ENCODE results near the gene TMEM270. TPM values are rescaled to one million over a fixed set of nuclear protein-coding genes. Genes with fewer than 3 reads are reported as not detected.

The TMEM270 gene, protein sequence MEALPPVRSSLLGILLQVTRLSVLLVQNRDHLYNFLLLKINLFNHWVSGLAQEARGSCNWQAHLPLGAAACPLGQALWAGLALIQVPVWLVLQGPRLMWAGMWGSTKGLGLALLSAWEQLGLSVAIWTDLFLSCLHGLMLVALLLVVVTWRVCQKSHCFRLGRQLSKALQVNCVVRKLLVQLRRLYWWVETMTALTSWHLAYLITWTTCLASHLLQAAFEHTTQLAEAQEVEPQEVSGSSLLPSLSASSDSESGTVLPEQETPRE
- total RNA-seq (2013) = not detected
- polyA plus RNA-seq (not detected), polyA minus RNA-seq (not detected in 2 replicates), total RNA-seq (0 to 0.23 (median 0) reads per million in 11 experiments)

DNA sequence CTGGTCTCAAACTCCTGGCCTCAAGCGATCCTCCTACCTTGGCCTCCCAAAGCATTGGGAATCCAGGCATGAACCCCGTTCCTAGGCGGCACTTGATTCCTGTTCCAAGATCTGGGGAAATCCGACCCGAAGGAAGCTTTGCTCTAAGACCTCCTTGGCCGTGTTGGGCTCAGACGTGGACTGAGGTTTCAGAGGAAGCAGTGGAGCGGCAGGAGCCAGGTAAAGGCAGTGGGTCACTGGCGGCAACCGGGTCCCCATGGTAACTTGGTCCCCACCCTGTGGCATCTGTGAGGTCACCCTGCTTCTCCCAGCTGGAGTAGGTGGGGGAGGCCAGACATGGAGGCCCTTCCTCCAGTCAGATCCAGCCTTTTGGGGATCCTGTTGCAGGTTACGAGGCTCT is at the start of gene TMEM270:
TSS of gene TMEM270 (plus strand) at position 301 of the 400 bp plus-strand sequence. CDS start at position 337, 36 bp downstream.
- H3K36me3 Mint-ChIP-seq = no peaks in the 10 kb centered on the region
- Histone ChIP-seq H3K27me3 (ENCODE audit: control insufficient read depth in 2 of 2, insufficient read depth in 2 of 2, low read length in 2 of 2) (peaks cover 0 to 5% of the 10 kb centered on the region in 2 donors), H3K4me1 (ENCODE audit: control insufficient read depth in 1 of 2, insufficient read depth in 2 of 2, low read length in 2 of 2) (peaks cover under 1% of the 10 kb centered on the region in 2 donors), H3K4me3 (replicated peaks in 1 of 3; ENCODE audit: low read depth in 2 of 3, low read length in 3 of 3) (no peak within 1 kb of the TSS), H3K27ac (ENCODE audit: low read depth in 1 of 2, low read length in 2 of 2) (no peak within 1 kb of the TSS), H2AFZ (ENCODE audit: insufficient read depth, low read depth, low read length, poor library complexity, severe bottlenecking) (no peak within 1 kb of the TSS), H3K9ac (ENCODE audit: insufficient read depth, low read length, poor library complexity, severe bottlenecking) (no peak within 1 kb of the TSS), H3K4me2 (replicated peaks; ENCODE audit: extremely low read depth, low read length, poor library complexity, severe bottlenecking) (no peak within 1 kb of the TSS), H3K9me3 (replicated peaks in 1 of 2; ENCODE audit: control insufficient read depth in 1 of 2, insufficient read depth in 1 of 2, low read length in 2 of 2) (no peaks in the 10 kb centered on the region), H3K36me3 (replicated peaks in 1 of 2; ENCODE audit: control insufficient read depth in 1 of 2, insufficient read depth in 2 of 2, low read length in 2 of 2) (no peaks in the 10 kb centered on the region), H3K79me2 (ENCODE audit: insufficient read depth, low read length) (no peaks in the 10 kb centered on the region), H4K20me1 (ENCODE audit: insufficient read depth, low read length) (no peaks in the 10 kb centered on the region)
- peaks cover 15 to 31% (median 25%) of the 10 kb centered on the region in 3 donors for H3K27me3 Mint-ChIP-seq (ENCODE audit: low read depth in 3 of 3)
- no peak for DNase-seq
- 97% methylated on average over 10 of the region's 11 CpGs for WGBS (ENCODE audit: insufficient coverage)
- peaks cover 1% of the 10 kb centered on the region for H3K4me1 Mint-ChIP-seq
- peaks cover 0 to 3% (median 0%) of the 10 kb centered on the region in 7 donors for H3K9me3 Mint-ChIP-seq
- peak within 1 kb of the TSS in 1 of 7 donors; percentile 45 for H3K27ac Mint-ChIP-seq
- TF ChIP-seq, protein P1, sequence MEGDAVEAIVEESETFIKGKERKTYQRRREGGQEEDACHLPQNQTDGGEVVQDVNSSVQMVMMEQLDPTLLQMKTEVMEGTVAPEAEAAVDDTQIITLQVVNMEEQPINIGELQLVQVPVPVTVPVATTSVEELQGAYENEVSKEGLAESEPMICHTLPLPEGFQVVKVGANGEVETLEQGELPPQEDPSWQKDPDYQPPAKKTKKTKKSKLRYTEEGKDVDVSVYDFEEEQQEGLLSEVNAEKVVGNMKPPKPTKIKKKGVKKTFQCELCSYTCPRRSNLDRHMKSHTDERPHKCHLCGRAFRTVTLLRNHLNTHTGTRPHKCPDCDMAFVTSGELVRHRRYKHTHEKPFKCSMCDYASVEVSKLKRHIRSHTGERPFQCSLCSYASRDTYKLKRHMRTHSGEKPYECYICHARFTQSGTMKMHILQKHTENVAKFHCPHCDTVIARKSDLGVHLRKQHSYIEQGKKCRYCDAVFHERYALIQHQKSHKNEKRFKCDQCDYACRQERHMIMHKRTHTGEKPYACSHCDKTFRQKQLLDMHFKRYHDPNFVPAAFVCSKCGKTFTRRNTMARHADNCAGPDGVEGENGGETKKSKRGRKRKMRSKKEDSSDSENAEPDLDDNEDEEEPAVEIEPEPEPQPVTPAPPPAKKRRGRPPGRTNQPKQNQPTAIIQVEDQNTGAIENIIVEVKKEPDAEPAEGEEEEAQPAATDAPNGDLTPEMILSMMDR (IDR thresholded peaks at IDR 0.05) = no peak
- no peak within 1 kb of the TSS for H3K4me3 Mint-ChIP-seq
- intact Hi-C loops (cut with micrococcal nuclease) = loop anchor here in 1 of 2 donors (5.0 kb wide), 1 partner anchor 34 kb away; no protein-coding TSS in a partner anchor

DNA sequence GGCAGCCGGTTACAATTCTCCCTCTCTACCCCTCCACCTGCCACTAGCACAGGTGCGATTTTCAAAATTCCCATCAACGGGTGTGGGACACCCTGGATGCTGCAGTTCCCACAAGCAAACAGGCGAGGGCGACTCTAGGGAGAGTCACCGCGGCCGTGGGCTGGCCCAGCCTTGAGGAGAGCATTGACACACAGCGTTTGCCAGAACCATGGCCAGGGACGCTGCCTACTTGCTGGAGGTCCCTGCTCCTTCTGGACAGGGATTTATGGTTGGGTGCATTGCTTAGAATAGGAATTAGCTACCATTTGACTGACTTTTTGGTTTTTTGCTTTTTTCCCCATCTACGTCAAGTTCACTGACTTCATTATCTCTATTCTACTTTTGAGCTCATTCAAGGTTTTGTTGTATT is 49.2 kb upstream of the TMEM270 start:
- no peaks in the 10 kb centered on the region for H3K4me1 Mint-ChIP-seq
- no peaks in the 10 kb centered on the region for H3K36me3 Mint-ChIP-seq
- H3K9ac ChIP-seq (ENCODE audit: insufficient read depth, low read length, poor library complexity, severe bottlenecking) = no peak overlapping the region
- peaks cover 0 to 11% (median 5%) of the 10 kb centered on the region in 7 donors for H3K9me3 Mint-ChIP-seq
- no peak overlapping the region for H3K27ac ChIP-seq (ENCODE audit: low read depth in 1 of 2, low read length in 2 of 2)
- no peak overlapping the region for H3K4me2 ChIP-seq (replicated peaks; ENCODE audit: extremely low read depth, low read length, poor library complexity, severe bottlenecking)
- no peak overlapping the region for H2AFZ ChIP-seq (ENCODE audit: insufficient read depth, low read depth, low read length, poor library complexity, severe bottlenecking)
- no peaks in the 10 kb centered on the region for H3K4me1 ChIP-seq (ENCODE audit: control insufficient read depth in 1 of 2, insufficient read depth in 2 of 2, low read length in 2 of 2)
- H3K4me3 Mint-ChIP-seq = no peak overlapping the region
- H3K79me2 ChIP-seq (ENCODE audit: insufficient read depth, low read length) = no peaks in the 10 kb centered on the region
- H4K20me1 ChIP-seq (ENCODE audit: insufficient read depth, low read length) = no peaks in the 10 kb centered on the region
- H3K27me3 Mint-ChIP-seq (ENCODE audit: low read depth in 3 of 3) = peaks cover 9 to 15% (median 14%) of the 10 kb centered on the region in 3 donors
- peak; percentile 36 to 63 (median 59) for DNase-seq
- WGBS (ENCODE audit: insufficient coverage) = 0% methylated on average over 3 of the region's 11 CpGs
- no peaks in the 10 kb centered on the region for H3K36me3 ChIP-seq (replicated peaks in 1 of 2; ENCODE audit: control insufficient read depth in 1 of 2, insufficient read depth in 2 of 2, low read length in 2 of 2)
- peaks cover 0 to 4% of the 10 kb centered on the region in 2 donors for H3K9me3 ChIP-seq (replicated peaks in 1 of 2; ENCODE audit: control insufficient read depth in 1 of 2, insufficient read depth in 1 of 2, low read length in 2 of 2)
- H3K27ac Mint-ChIP-seq = no peak overlapping the region
- peaks cover 0 to 3% of the 10 kb centered on the region in 2 donors for H3K27me3 ChIP-seq (ENCODE audit: control insufficient read depth in 2 of 2, insufficient read depth in 2 of 2, low read length in 2 of 2)
- TF ChIP-seq, protein P1 (IDR thresholded peaks at IDR 0.05) = peak; percentile 88
- intact Hi-C loops (cut with micrococcal nuclease) = loop anchor here (1.0 to 2.0 kb wide), 2 partner anchors 43 to 44 kb away; no protein-coding TSS in a partner anchor
- no peak overlapping the region for H3K4me3 ChIP-seq (replicated peaks in 1 of 3; ENCODE audit: low read depth in 2 of 3, low read length in 3 of 3)

Data from CD14-positive monocyte (primary cell).